Measurements from ENCODE around the gene PLEKHG4B. TPM values are rescaled to one million over a fixed set of nuclear protein-coding genes. Genes with fewer than 3 reads are reported as not detected.

PLEKHG4B gene
- total RNA-seq, 1 experiment from 2014 or later: 0.02 TPM

GRCh38 chr5:184471-184870 lies 92.5 kb downstream of the PLEKHG4B start:
- no peak overlapping the region for H2AFZ ChIP-seq (ENCODE audit: low read depth, low read length, poor library complexity, severe bottlenecking)
- H3K79me2 ChIP-seq (ENCODE audit: insufficient read depth, low read length): no peaks in the 10 kb centered on the region
- H3K4me3 ChIP-seq (replicated peaks in 1 of 2; ENCODE audit: low read depth in 1 of 2, low read length in 2 of 2): no peak overlapping the region
- no peaks in the 10 kb centered on the region for H3K27me3 ChIP-seq (ENCODE audit: insufficient read depth, low read length)
- RAD21 ChIA-PET (ENCODE audit: low non-redundant PET in 1 of 2, low total read pairs in 2 of 2, uncharacterized antibody in 2 of 2, unreplicated experiment in 2 of 2): no interaction called here
- DNase-seq (ENCODE audit: low read depth, low spot score) (no peak), ATAC-seq (no peak)
- POLR2A ChIA-PET: no interaction called here
- peaks cover 7 to 15% of the 10 kb centered on the region in 2 experiments for H3K4me1 ChIP-seq (ENCODE audit: control insufficient read depth in 1 of 2, insufficient read depth in 2 of 2, low read length in 2 of 2)
- no peaks in the 10 kb centered on the region for H3K9me3 ChIP-seq (ENCODE audit: control insufficient read depth in 1 of 2, insufficient read depth in 1 of 2, low read depth in 1 of 2, low read length in 2 of 2)
- TF ChIP-seq SRF (IDR thresholded peaks at IDR 0.05; ENCODE audit: low read depth) (no peak), POLR2AphosphoS5 (IDR thresholded peaks at IDR 0.05; ENCODE audit: low read depth, low read length) (no peak), JUND (IDR thresholded peaks at IDR 0.05) (no peak), EGR1 (IDR thresholded peaks at IDR 0.05; ENCODE audit: low read depth) (no peak), EZH2phosphoT487 (IDR thresholded peaks at IDR 0.05; ENCODE audit: borderline replicate concordance) (no peak), ELF1 (IDR thresholded peaks at IDR 0.05; ENCODE audit: borderline replicate concordance, low read depth) (no peak), ZBTB33 (IDR thresholded peaks at IDR 0.05; ENCODE audit: extremely low read depth, insufficient replicate concordance, low read length) (no peak), CTCF (IDR thresholded peaks at IDR 0.05 in 2 of 3, conservative IDR thresholded peaks at IDR 0.05 in 1 of 3; ENCODE audit: borderline replicate concordance in 1 of 3, insufficient read depth in 1 of 3, low read depth in 2 of 3, low read length in 2 of 3) (no peak), MAX (IDR thresholded peaks at IDR 0.05) (no peak), CBX3 (IDR thresholded peaks at IDR 0.05; ENCODE audit: low read depth) (no peak)
- no peaks in the 10 kb centered on the region for H3K9me2 ChIP-seq (ENCODE audit: insufficient read depth)
- H3K36me3 ChIP-seq (ENCODE audit: control insufficient read depth in 1 of 2, insufficient read depth in 2 of 2, low read length in 2 of 2): no peaks in the 10 kb centered on the region
- no peak overlapping the region for H3K4me2 ChIP-seq (ENCODE audit: low read length)
- no peak overlapping the region for H3K27ac ChIP-seq (ENCODE audit: low read depth, low read length)
- no peaks in the 10 kb centered on the region for H4K20me1 ChIP-seq (ENCODE audit: insufficient read depth)
- BruUV-seq (replicated peaks): no TSS peak
- CTCF ChIA-PET: no interaction called here
- no peak overlapping the region for H3K9ac ChIP-seq (ENCODE audit: low read length)
- intact Hi-C loops (cut with micrococcal nuclease): no loop called here

Measured in HCT116 (cell line).